HepG2 (cell line): ENCODE data around the gene CYP2W1. TPM values are rescaled to one million over a fixed set of nuclear protein-coding genes. Genes with fewer than 3 reads are reported as not detected.

ENCODE experiments used
- ATAC-seq: fragments of 200-7000 bp; cut with Tn5 transposase; 3 replicates; pipeline ENCODE4 v1.9.1; 2020; ENCODE audit warnings: mild to moderate bottlenecking, moderate library complexity
- BruUV-seq: library from RNA; stranded (reverse); fragments of 400-500 nt; replicated peaks from 2 replicates; lab custom pipeline; 2021; lab: Mats Ljungman, UMichigan
- CTCF ChIA-PET: fragments of 300-600 bp; formaldehyde crosslinking; extraction: SDS; loops from one replicate; lab custom pipeline; 2021; ENCODE audit warnings: low total read pairs, inconsistent platforms, low intra/inter-chr PET ratio; lab: Yijun Ruan, JAX
- POLR2A ChIA-PET: fragments of 350-600 bp; sonication (Branson Sonifier 250); formaldehyde crosslinking; loops from one replicate; lab custom pipeline; 2020; ENCODE audit warnings: antibody characterized with exemption, inconsistent platforms; lab: Yijun Ruan, JAX
- DNase-seq: peaks from one replicate; pipeline ENCODE4 v3.0.0-alpha.2; 2015; ENCODE audit warnings: low spot score
- FAIRE-seq: peaks from 3 replicates; lab custom pipeline; 2011; peaks lifted over from hg19 to GRCh38; lab: Jason Lieb, UNC
- H2AFZ ChIP-seq: one replicate; pipeline ENCODE4 v1.6.1; 2011; ENCODE audit warnings: low read length, inconsistent platforms
- H3K27ac ChIP-seq: fragments of 300-600 bp; 3 replicates; pipeline ENCODE4 v1.8.0; 2011; ENCODE audit warnings: mixed run types, mild to moderate bottlenecking, mixed read lengths, low read length, inconsistent platforms; ENCODE audit not compliant: insufficient read depth; ENCODE audit errors: extremely low read length
- H3K27me3 ChIP-seq, 2 experiments: fragments of 200-600 bp in 1 of 2; 2 replicates in 1 of 2; 3 replicates in 1 of 2; pipeline versions ENCODE4 v1.6.0 to v1.8.0; 2011; ENCODE audit warnings: low read length in 2 of 2, mild to moderate bottlenecking in 2 of 2, moderate library complexity in 2 of 2, inconsistent platforms in 1 of 2; ENCODE audit not compliant: insufficient read depth in 2 of 2, control insufficient read depth in 1 of 2
- H3K36me3 ChIP-seq, 2 experiments: fragments of 200-600 bp in 1 of 2; replicated peaks in 1 of 2; 2 replicates in 1 of 2; 3 replicates in 1 of 2; pipeline versions ENCODE4 v1.5.1 to v1.8.0; 2011; ENCODE audit warnings: low read length in 2 of 2, inconsistent platforms in 1 of 2; ENCODE audit not compliant: insufficient read depth in 2 of 2, control insufficient read depth in 1 of 2
- H3K4me1 ChIP-seq: 2 replicates; pipeline ENCODE4 v1.5.1; 2012; ENCODE audit warnings: low read length, inconsistent platforms; ENCODE audit not compliant: insufficient read depth
- H3K4me2 ChIP-seq: 2 replicates; pipeline ENCODE4 v1.6.0; 2011; ENCODE audit warnings: low read depth, low read length, inconsistent platforms
- H3K4me3 ChIP-seq, 3 experiments: fragments of 200-600 bp in 1 of 3; sonication (generic), shearing (Covaris generic) in 1 of 3; replicated peaks in 1 of 3; 2 replicates each; pipeline ENCODE4 v1.5.1; 2011 to 2016; ENCODE audit warnings: low read length in 3 of 3, inconsistent platforms in 2 of 3, low read depth in 2 of 3, mild to moderate bottlenecking in 2 of 3, control low read depth in 1 of 3, mixed read lengths in 1 of 3; ENCODE audit not compliant: insufficient read depth in 1 of 3
- H3K79me2 ChIP-seq: one replicate; pipeline ENCODE4 v1.6.1; 2011; ENCODE audit warnings: low read length, inconsistent platforms; ENCODE audit not compliant: insufficient read depth
- H3K9ac ChIP-seq: 2 replicates; pipeline ENCODE4 v1.6.0; 2011; ENCODE audit warnings: mild to moderate bottlenecking, low read depth, low read length, inconsistent platforms; ENCODE audit not compliant: insufficient read depth
- H3K9me3 ChIP-seq: 2 replicates; pipeline ENCODE4 v1.5.1; 2012; ENCODE audit warnings: mild to moderate bottlenecking, low read length
- H4K20me1 ChIP-seq: 2 replicates; pipeline ENCODE4 v1.6.0; 2011; ENCODE audit warnings: inconsistent platforms, mild to moderate bottlenecking, low read length, moderate library complexity; ENCODE audit not compliant: insufficient read depth
- AHDC1 ChIP-seq: sonication (generic); formaldehyde crosslinking; IDR thresholded peaks from 2 replicates; pipeline ENCODE4 v1.5.1; 2020; ENCODE audit warnings: mild to moderate bottlenecking, missing genetic modification reagents, borderline replicate concordance
- ATF7-NPFF ChIP-seq: sonication (generic); formaldehyde crosslinking; IDR thresholded peaks from 2 replicates; pipeline ENCODE4 v1.8.1; 2023; ENCODE audit warnings: mild to moderate bottlenecking, low read depth, missing genetic modification reagents, moderate library complexity
- CCAR2 ChIP-seq: fragments of 200-400 bp; formaldehyde crosslinking; optimal IDR thresholded peaks from 2 replicates; pipeline ENCODE3; 2018; ENCODE audit warnings: low read depth, mild to moderate bottlenecking, low read length, moderate library complexity
- CEBPG ChIP-seq: IDR thresholded peaks from 2 replicates; pipeline ENCODE4 v1.6.1; 2016
- CREB1 ChIP-seq, 2 experiments: fragments of 450-650 bp in 1 of 2; IDR thresholded peaks; 2 replicates each; pipeline ENCODE4 v1.6.1; 2016 to 2017; ENCODE audit warnings: control low read depth in 1 of 2, mild to moderate bottlenecking in 1 of 2, missing compliant biosample characterization in 1 of 2, missing genetic modification characterization in 1 of 2
- FOXA1 ChIP-seq, 2 experiments: fragments of 450-650 bp in 1 of 2; sonication (generic) in 1 of 2; formaldehyde crosslinking in 1 of 2; IDR thresholded peaks; 2 replicates each; pipeline versions ENCODE4 v1.4.0 to v1.6.1; 2016 to 2020; ENCODE audit warnings: missing genetic modification reagents in 1 of 2
- FOXP1 ChIP-seq, 2 experiments: fragments of 450-650 bp in 1 of 2; IDR thresholded peaks; 2 replicates each; pipeline ENCODE4 v1.6.1; 2017 to 2018; ENCODE audit warnings: antibody characterized with exemption in 1 of 2
- KDM5B ChIP-seq: sonication (generic); formaldehyde crosslinking; IDR thresholded peaks from 2 replicates; pipeline ENCODE4 v1.4.0; 2020; ENCODE audit warnings: missing genetic modification reagents, mild to moderate bottlenecking, borderline replicate concordance
- MYC ChIP-seq: sonication (generic); formaldehyde crosslinking; IDR thresholded peaks from 2 replicates; pipeline ENCODE4 v1.9.0; 2021; ENCODE audit warnings: missing genetic modification reagents, borderline replicate concordance
- RFX5 ChIP-seq: IDR thresholded peaks from 2 replicates; pipeline ENCODE4 v1.6.1; 2011; ENCODE audit warnings: low read depth, low read length, improper control_type of control experiment
- SAP130 ChIP-seq: IDR thresholded peaks from 2 replicates; pipeline ENCODE4 v1.6.1; 2016; ENCODE audit warnings: low read depth
- ZNF382 ChIP-seq: sonication (generic); formaldehyde crosslinking; IDR thresholded peaks from 2 replicates; pipeline ENCODE4 v1.5.0; 2020; ENCODE audit warnings: missing genetic modification reagents, mild to moderate bottlenecking, borderline replicate concordance
- ZNF546 ChIP-seq: sonication (generic); formaldehyde crosslinking; conservative IDR thresholded peaks from 2 replicates; pipeline ENCODE4 v1.8.1; 2023; ENCODE audit warnings: mild to moderate bottlenecking, missing genetic modification reagents
- ZNF770 ChIP-seq: sonication (generic); formaldehyde crosslinking; IDR thresholded peaks from 2 replicates; pipeline ENCODE4 v1.5.0; 2020; ENCODE audit warnings: mild to moderate bottlenecking, missing genetic modification reagents
- WGBS: methylation state at CpG from one replicate; pipeline ENCODE4 v1.1.6; 2017; ENCODE audit warnings: low lambda C conversion rate; 5-methylcytosine and 5-hydroxymethylcytosine counted together
- in situ Hi-C: cut with HindIII; loops from 2 replicates; pipeline ENCODE4 v1.10.0; 2017; ENCODE audit warnings: low pct_unique_long_range_greater_than_20kb; ENCODE audit not compliant: extremely low pct_ligation_motif_present
- intact Hi-C: fragments of 100-400 bp; cut with micrococcal nuclease; formaldehyde crosslinking; loops from one replicate; pipeline ENCODE4 v1.10.0; 2022; ENCODE audit not compliant: unreplicated experiment
- polyA plus RNA-seq, 8 experiments: library from polyadenylated mRNA; depleted of rRNA in 3 of 8; stranded (reverse) in 7 of 8; unstranded in 1 of 8; fragments of >200 nt; fragmentation: Illumina TruSeq in 4 of 8; extraction: Trizol in 4 of 8; gene quantifications; 2 replicates each; pipeline versions ENCODE4 v1.2.1 to v1.2.3, GENCODE V29; 2011 to 2016; ENCODE audit warnings: low read depth in 4 of 8, missing spikeins in 1 of 8, mixed read lengths in 1 of 8; ENCODE audit not compliant: insufficient read depth in 1 of 8
- total RNA-seq, 5 experiments: library from RNA; depleted of rRNA; stranded (reverse); fragments of >200 nt; fragmentation: Illumina TruSeq; extraction: Trizol; gene quantifications; 2 replicates each; pipeline ENCODE4 v1.2.3, GENCODE V29; 2016; ENCODE audit warnings: low read depth in 1 of 5

The CYP2W1 gene
- total and polyA plus RNA-seq, 2 of the 13 experiments (the other 11 are each of a cell fraction or from before 2014, with no cell fraction given) = 19.5 to 31.7 TPM

DNA sequence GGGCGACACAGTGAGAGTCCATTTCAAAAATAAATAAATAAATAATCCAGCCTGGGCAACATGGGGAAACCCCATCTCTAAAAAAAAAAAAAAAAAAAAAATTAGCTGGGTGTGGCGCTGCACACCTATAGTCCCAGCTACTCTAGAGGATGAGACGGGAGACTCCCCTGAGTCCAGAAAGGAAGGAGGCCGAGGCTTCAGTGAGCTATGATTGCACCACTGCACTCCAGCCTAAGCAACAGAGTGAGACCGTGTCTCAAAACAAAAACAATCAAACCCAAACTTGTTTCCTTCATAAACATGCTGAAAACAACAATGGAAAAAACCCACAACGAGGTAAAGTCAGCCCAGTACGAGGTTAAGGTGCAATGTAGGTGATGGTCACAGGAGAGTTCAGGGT is 8.8 kb upstream of the CYP2W1 start:
- in situ Hi-C loops (no loop called here), intact Hi-C loops (no loop called here)
- WGBS = 3% methylated on average over 7 of the region's 7 CpGs
- Histone ChIP-seq H3K36me3 (peaks cover 13 to 20% of the 10 kb centered on the region in 2 experiments), H3K79me2 (peaks cover 74% of the 10 kb centered on the region), H2AFZ (no peak overlapping the region), H3K27ac (peak overlapping the region; percentile 100), H3K4me2 (peak overlapping the region; percentile 93), H3K4me3 (peak overlapping the region; percentile 85 to 100 (median 98)), H4K20me1 (peaks cover 5% of the 10 kb centered on the region; the same call in 1 of the 2 replicates), H3K9me3 (no peaks in the 10 kb centered on the region), H3K27me3 (no peaks in the 10 kb centered on the region; a peak in 1 of 5 replicates), H3K4me1 (peaks cover 63% of the 10 kb centered on the region), H3K9ac (peak overlapping the region; percentile 97)
- BruUV-seq = no TSS peak
- POLR2A ChIA-PET = interaction anchor here (1.4 to 8.6 kb wide), 9 partner anchors 8 to 183 kb away, joined by 3 to 292 read pairs (median 30); partner anchors contain the start of gene CYP2W1
- TF ChIP-seq KDM5B (CRISPR knock-in tag) = no peak
- TF ChIP-seq ATF7-NPFF (CRISPR knock-in tag) = no peak
- TF ChIP-seq SAP130 (CRISPR knock-in tag) = peak; percentile 10; the same call in 1 of the 2 replicates
- TF ChIP-seq ZNF382 (CRISPR knock-in tag) = no peak
- no peak for TF ChIP-seq ZNF546 (CRISPR knock-in tag)
- TF ChIP-seq RFX5 = no peak
- TF ChIP-seq MYC (CRISPR knock-in tag) = no peak
- no peak for TF ChIP-seq AHDC1
- no peak for TF ChIP-seq CCAR2
- peak; percentile 65 for TF ChIP-seq ZNF770
- TF ChIP-seq CEBPG (CRISPR knock-in tag) = peak; percentile 28; the same call in 1 of the 2 replicates
- 0 out of 2 replicates have a peak, but pooled peaks have one; percentile 4 for TF ChIP-seq FOXP1 (IDR thresholded peaks at IDR 0.05)
- no peak for TF ChIP-seq FOXP1 (CRISPR knock-in tag; IDR thresholded peaks at IDR 0.05)
- TF ChIP-seq FOXA1 (IDR thresholded peaks at IDR 0.05) = no peak
- TF ChIP-seq FOXA1 (CRISPR knock-in tag; IDR thresholded peaks at IDR 0.05) = no peak
- TF ChIP-seq CREB1 (IDR thresholded peaks at IDR 0.05) = no peak
- no peak for TF ChIP-seq CREB1 (CRISPR knock-in tag; IDR thresholded peaks at IDR 0.05)
- CTCF ChIA-PET = interaction anchor here (2.5 kb wide), 1 partner anchor 19 kb away, joined by 7 read pairs; no protein-coding TSS in a partner anchor
- ATAC-seq = no peak
- DNase-seq = no peak
- no peak for FAIRE-seq
